ENCODE measurements around the gene ATL2.
"Not testable (repeated sequence)": the region's sequence is repeated elsewhere in the genome, so short reads cannot be mapped to it uniquely, and the experiment has no call there.

The ATL2 gene

DNA sequence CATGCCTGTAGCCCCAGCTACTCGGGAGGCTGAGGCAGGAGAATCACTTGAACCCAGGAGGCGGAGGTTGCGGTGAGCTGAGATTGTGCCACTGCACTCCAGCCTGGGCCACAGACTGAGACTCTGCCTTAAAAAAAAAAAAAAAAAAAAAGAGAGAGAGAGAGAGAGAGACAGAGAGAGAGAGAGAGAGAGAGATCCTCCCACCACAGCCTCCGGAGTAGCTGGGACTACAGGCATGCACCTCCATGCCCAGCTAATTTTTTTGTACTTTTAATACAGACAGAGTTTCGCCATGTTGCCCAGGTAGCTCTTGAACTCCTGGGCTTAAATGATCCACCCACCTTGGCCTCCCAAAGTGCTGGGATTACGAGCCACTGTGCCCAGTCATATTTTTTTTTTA, 119.4 kb downstream of the ATL2 start:
- H3K9ac ChIP-seq (ENCODE audit: low read length in 5 of 5); H3K4me3 ChIP-seq (ENCODE audit: low read depth in 1 of 5, low read length in 5 of 5); H3K36me3 ChIP-seq (ENCODE audit: control insufficient read depth in 5 of 5, insufficient read depth in 5 of 5, low read length in 5 of 5): not testable (repeated sequence)

GRCh38 chr2:38256610-38257009, 120.5 kb downstream of the ATL2 start:
- Histone ChIP-seq H3K36me3 (ENCODE audit: control insufficient read depth in 5 of 5, insufficient read depth in 5 of 5, low read length in 5 of 5) (no peaks in the 10 kb centered on the region), H3K4me3 (ENCODE audit: low read depth in 1 of 5, low read length in 5 of 5) (no peak overlapping the region), H3K9ac (ENCODE audit: low read length in 5 of 5) (no peak overlapping the region), H3K27me3 (ENCODE audit: control insufficient read depth in 5 of 5, insufficient read depth in 4 of 5, low read length in 5 of 5) (no peaks in the 10 kb centered on the region), H3K27ac (ENCODE audit: low read depth, low read length) (no peak overlapping the region), H3K4me1 (ENCODE audit: control insufficient read depth in 5 of 5, insufficient read depth in 5 of 5, low read length in 5 of 5) (no peaks in the 10 kb centered on the region), H3K9me3 (ENCODE audit: control insufficient read depth in 5 of 5, low read length in 5 of 5) (no peaks in the 10 kb centered on the region)

More for the DNA sequence above, 119.4 kb downstream of the ATL2 start:
- H3K27ac ChIP-seq (ENCODE audit: low read depth, low read length); H3K27me3 ChIP-seq (ENCODE audit: control insufficient read depth in 5 of 5, insufficient read depth in 4 of 5, low read length in 5 of 5); H3K9me3 ChIP-seq (ENCODE audit: control insufficient read depth in 5 of 5, low read length in 5 of 5); H3K4me1 ChIP-seq (ENCODE audit: control insufficient read depth in 5 of 5, insufficient read depth in 5 of 5, low read length in 5 of 5): not testable (repeated sequence)

DNA sequence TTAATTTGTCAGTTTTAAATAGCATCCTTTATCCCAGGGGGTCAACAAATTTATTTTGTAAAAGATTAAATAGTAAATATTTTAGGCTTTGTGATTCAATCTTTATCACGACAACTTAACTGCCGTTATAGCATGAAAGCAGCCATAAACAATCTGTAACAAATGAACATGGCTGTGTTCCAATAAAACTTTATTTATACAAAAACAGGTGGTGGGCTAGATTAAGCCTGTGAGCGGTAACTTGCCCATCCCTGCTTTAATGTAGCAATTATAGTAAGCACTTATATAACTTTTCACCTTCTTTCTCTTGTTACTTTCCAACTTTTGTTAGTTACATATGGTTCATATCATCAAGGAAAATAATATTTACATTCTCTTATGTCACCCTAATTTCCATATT, 121.9 kb downstream of the ATL2 start:
- Histone ChIP-seq H3K27me3 (ENCODE audit: control insufficient read depth in 5 of 5, insufficient read depth in 4 of 5, low read length in 5 of 5) (no peaks in the 10 kb centered on the region), H3K27ac (ENCODE audit: low read depth, low read length) (no peak overlapping the region), H3K9me3 (ENCODE audit: control insufficient read depth in 5 of 5, low read length in 5 of 5) (no peaks in the 10 kb centered on the region), H3K4me3 (ENCODE audit: low read depth in 1 of 5, low read length in 5 of 5) (no peak overlapping the region), H3K9ac (ENCODE audit: low read length in 5 of 5) (no peak overlapping the region), H3K4me1 (ENCODE audit: control insufficient read depth in 5 of 5, insufficient read depth in 5 of 5, low read length in 5 of 5) (no peaks in the 10 kb centered on the region), H3K36me3 (ENCODE audit: control insufficient read depth in 5 of 5, insufficient read depth in 5 of 5, low read length in 5 of 5) (no peaks in the 10 kb centered on the region)

DNA sequence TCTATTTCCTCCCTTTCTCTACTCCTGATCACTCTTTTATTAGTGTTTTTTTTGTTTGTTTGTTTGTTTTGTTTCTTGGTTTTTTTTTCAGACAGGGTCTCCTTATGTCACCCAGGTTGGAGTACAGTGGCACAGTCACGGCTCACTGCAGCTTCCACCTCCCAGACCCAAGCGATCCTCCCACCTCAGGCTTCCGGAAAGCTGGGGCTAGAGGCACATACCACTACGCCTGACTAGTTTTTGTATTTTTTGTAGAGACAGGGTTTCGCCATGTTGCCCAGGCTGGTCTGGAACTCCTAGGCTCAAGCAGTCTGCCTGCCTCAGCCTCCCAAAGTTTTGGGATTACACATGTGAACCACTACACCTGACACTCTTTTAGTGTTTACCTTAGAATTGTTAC, 122.3 kb downstream of the ATL2 start:
- Histone ChIP-seq H3K27me3 (ENCODE audit: control insufficient read depth in 5 of 5, insufficient read depth in 4 of 5, low read length in 5 of 5) (no peaks in the 10 kb centered on the region), H3K4me3 (ENCODE audit: low read depth in 1 of 5, low read length in 5 of 5) (no peak overlapping the region), H3K36me3 (ENCODE audit: control insufficient read depth in 5 of 5, insufficient read depth in 5 of 5, low read length in 5 of 5) (no peaks in the 10 kb centered on the region), H3K9ac (ENCODE audit: low read length in 5 of 5) (no peak overlapping the region), H3K9me3 (ENCODE audit: control insufficient read depth in 5 of 5, low read length in 5 of 5) (no peaks in the 10 kb centered on the region), H3K27ac (ENCODE audit: low read depth, low read length) (no peak overlapping the region), H3K4me1 (ENCODE audit: control insufficient read depth in 5 of 5, insufficient read depth in 5 of 5, low read length in 5 of 5) (no peaks in the 10 kb centered on the region)

- H3K36me3 ChIP-seq (ENCODE audit: control insufficient read depth in 5 of 5, insufficient read depth in 5 of 5, low read length in 5 of 5) = no peaks in the 10 kb centered on the region
- no peak overlapping the region for H3K4me3 ChIP-seq (ENCODE audit: low read depth in 1 of 5, low read length in 5 of 5)
- no peaks in the 10 kb centered on the region for H3K9me3 ChIP-seq (ENCODE audit: control insufficient read depth in 5 of 5, low read length in 5 of 5)
These were observed 125.1 kb downstream of the ATL2 start for GRCh38 chr2:38251940-38252339.

DNA sequence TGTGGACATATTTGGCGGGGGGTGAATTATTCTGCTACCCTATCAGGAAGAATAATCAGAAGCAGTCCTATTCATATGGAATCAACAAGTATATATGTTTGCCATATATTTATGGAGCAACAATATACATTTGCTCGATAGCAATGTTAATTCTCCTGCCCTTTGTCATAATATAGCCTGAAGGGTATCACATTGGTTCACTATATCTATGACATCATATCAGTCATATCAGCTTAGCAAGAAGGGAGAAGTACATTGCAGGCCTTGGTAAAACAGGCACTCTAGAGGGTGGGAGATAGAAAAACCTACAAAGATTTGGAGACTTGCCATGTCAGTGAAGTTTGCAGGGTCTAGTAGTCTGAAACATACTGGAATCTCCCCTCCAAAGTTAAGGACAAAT, 128.4 kb downstream of the ATL2 start:
- Histone ChIP-seq H3K27ac (ENCODE audit: low read depth, low read length) (no peak overlapping the region), H3K36me3 (ENCODE audit: control insufficient read depth in 5 of 5, insufficient read depth in 5 of 5, low read length in 5 of 5) (no peaks in the 10 kb centered on the region), H3K4me3 (ENCODE audit: low read depth in 1 of 5, low read length in 5 of 5) (no peak overlapping the region), H3K9ac (ENCODE audit: low read length in 5 of 5) (no peak overlapping the region), H3K9me3 (ENCODE audit: control insufficient read depth in 5 of 5, low read length in 5 of 5) (no peaks in the 10 kb centered on the region), H3K4me1 (ENCODE audit: control insufficient read depth in 5 of 5, insufficient read depth in 5 of 5, low read length in 5 of 5) (no peaks in the 10 kb centered on the region), H3K27me3 (ENCODE audit: control insufficient read depth in 5 of 5, insufficient read depth in 4 of 5, low read length in 5 of 5) (no peaks in the 10 kb centered on the region)

More at GRCh38 chr2:38251940-38252339, 125.1 kb downstream of the ATL2 start:
- Histone ChIP-seq H3K27ac (ENCODE audit: low read depth, low read length) (no peak overlapping the region), H3K4me1 (ENCODE audit: control insufficient read depth in 5 of 5, insufficient read depth in 5 of 5, low read length in 5 of 5) (no peaks in the 10 kb centered on the region), H3K9ac (ENCODE audit: low read length in 5 of 5) (no peak overlapping the region), H3K27me3 (ENCODE audit: control insufficient read depth in 5 of 5, insufficient read depth in 4 of 5, low read length in 5 of 5) (no peaks in the 10 kb centered on the region)

- Histone ChIP-seq H3K4me3 (ENCODE audit: low read depth in 1 of 5, low read length in 5 of 5) (no peak overlapping the region), H3K9ac (ENCODE audit: low read length in 5 of 5) (no peak overlapping the region)
These were observed 128.8 kb downstream of the ATL2 start for GRCh38 chr2:38248255-38248654.

DNA sequence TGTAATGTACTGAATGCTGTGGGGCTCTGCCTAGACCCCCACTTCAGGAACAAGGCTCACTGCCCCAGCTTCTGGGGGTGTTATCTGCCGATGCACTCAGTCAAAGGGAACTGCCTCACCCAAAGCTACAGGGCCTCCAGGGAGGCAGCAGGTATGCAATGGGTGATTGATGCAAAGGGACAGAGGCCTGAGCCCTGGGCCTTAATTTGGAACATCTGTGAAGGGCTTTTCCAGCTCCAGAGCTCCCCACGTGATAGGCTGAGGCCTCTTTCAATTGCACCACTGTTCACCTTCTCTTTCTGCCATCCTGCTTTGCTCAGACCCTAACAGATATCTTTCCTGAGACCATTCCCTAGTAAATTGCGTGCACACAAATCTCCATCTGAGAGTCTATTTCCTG, 131.0 kb downstream of the ATL2 start:
- no peak overlapping the region for H3K27ac ChIP-seq (ENCODE audit: low read depth, low read length)

More at GRCh38 chr2:38248255-38248654, 128.8 kb downstream of the ATL2 start:
- H3K27ac ChIP-seq (ENCODE audit: low read depth, low read length) = no peak overlapping the region
- no peaks in the 10 kb centered on the region for H3K36me3 ChIP-seq (ENCODE audit: control insufficient read depth in 5 of 5, insufficient read depth in 5 of 5, low read length in 5 of 5)
- no peaks in the 10 kb centered on the region for H3K9me3 ChIP-seq (ENCODE audit: control insufficient read depth in 5 of 5, low read length in 5 of 5)
- no peaks in the 10 kb centered on the region for H3K4me1 ChIP-seq (ENCODE audit: control insufficient read depth in 5 of 5, insufficient read depth in 5 of 5, low read length in 5 of 5)
- no peaks in the 10 kb centered on the region for H3K27me3 ChIP-seq (ENCODE audit: control insufficient read depth in 5 of 5, insufficient read depth in 4 of 5, low read length in 5 of 5)

DNA sequence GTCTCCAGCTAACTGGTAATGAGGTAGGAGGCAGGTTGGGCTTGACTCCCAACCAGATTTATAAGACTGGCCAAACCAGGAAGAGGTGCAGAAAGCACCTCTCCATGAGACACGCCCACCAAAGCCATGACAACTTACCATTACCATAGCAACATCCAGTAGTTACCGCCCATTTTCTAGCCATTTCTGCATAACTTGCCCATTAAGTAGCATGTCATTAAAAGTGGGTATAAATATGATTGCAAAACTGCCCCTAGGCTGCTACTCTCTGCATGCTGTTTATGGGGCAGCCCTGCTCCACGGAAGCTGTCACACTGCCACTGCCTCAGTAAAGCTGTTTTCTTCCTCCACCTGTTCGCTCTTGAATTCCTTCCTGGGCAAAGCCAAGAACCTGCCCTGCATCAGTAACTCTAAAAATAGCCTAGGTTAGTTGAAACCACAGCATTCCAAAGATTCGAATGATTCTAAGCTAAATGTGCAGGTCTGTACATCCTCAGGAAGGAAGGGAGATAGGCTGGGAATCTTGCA, 131.9 kb downstream of the ATL2 start:
- no peaks in the 10 kb centered on the region for H3K4me1 ChIP-seq (ENCODE audit: control insufficient read depth in 5 of 5, insufficient read depth in 5 of 5, low read length in 5 of 5)
- no peak overlapping the region for H3K9ac ChIP-seq (ENCODE audit: low read length in 5 of 5)
- no peaks in the 10 kb centered on the region for H3K9me3 ChIP-seq (ENCODE audit: control insufficient read depth in 5 of 5, low read length in 5 of 5)
- no peak overlapping the region for H3K4me3 ChIP-seq (ENCODE audit: low read depth in 1 of 5, low read length in 5 of 5)
- H3K27ac ChIP-seq (ENCODE audit: low read depth, low read length) = no peak overlapping the region
- H3K36me3 ChIP-seq (ENCODE audit: control insufficient read depth in 5 of 5, insufficient read depth in 5 of 5, low read length in 5 of 5) = no peaks in the 10 kb centered on the region
- no peaks in the 10 kb centered on the region for H3K27me3 ChIP-seq (ENCODE audit: control insufficient read depth in 5 of 5, insufficient read depth in 4 of 5, low read length in 5 of 5)

More for the DNA sequence above, 131.0 kb downstream of the ATL2 start:
- H3K9me3 ChIP-seq (ENCODE audit: control insufficient read depth in 5 of 5, low read length in 5 of 5) = no peaks in the 10 kb centered on the region
- H3K27me3 ChIP-seq (ENCODE audit: control insufficient read depth in 5 of 5, insufficient read depth in 4 of 5, low read length in 5 of 5) = no peaks in the 10 kb centered on the region
- H3K36me3 ChIP-seq (ENCODE audit: control insufficient read depth in 5 of 5, insufficient read depth in 5 of 5, low read length in 5 of 5) = no peaks in the 10 kb centered on the region
- no peak overlapping the region for H3K9ac ChIP-seq (ENCODE audit: low read length in 5 of 5)
- no peaks in the 10 kb centered on the region for H3K4me1 ChIP-seq (ENCODE audit: control insufficient read depth in 5 of 5, insufficient read depth in 5 of 5, low read length in 5 of 5)
- no peak overlapping the region for H3K4me3 ChIP-seq (ENCODE audit: low read depth in 1 of 5, low read length in 5 of 5)

DNA sequence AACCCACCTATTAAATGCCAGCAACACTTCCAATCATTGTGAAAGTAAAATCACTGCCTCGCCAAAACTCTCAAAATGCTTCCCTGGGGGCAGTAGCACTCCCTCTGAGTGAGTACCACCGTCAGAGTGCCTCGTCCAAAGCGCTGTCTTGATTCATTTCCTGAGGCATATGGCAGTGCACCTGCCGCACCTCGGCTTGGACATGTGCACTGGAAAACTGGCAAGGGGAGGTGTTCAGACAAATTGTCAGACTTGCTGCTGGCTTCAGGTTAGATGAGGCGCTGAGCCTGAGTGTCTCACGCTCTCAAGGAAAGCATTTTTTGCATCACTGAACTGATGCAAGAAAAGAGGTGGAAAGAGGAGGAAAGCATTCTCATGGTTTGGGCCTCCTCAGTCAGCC, 132.8 kb downstream of the ATL2 start:
- Histone ChIP-seq H3K4me1 (ENCODE audit: control insufficient read depth in 5 of 5, insufficient read depth in 5 of 5, low read length in 5 of 5) (no peaks in the 10 kb centered on the region), H3K9ac (ENCODE audit: low read length in 5 of 5) (no peak overlapping the region), H3K9me3 (ENCODE audit: control insufficient read depth in 5 of 5, low read length in 5 of 5) (no peaks in the 10 kb centered on the region), H3K36me3 (ENCODE audit: control insufficient read depth in 5 of 5, insufficient read depth in 5 of 5, low read length in 5 of 5) (no peaks in the 10 kb centered on the region), H3K4me3 (ENCODE audit: low read depth in 1 of 5, low read length in 5 of 5) (no peak overlapping the region), H3K27me3 (ENCODE audit: control insufficient read depth in 5 of 5, insufficient read depth in 4 of 5, low read length in 5 of 5) (no peaks in the 10 kb centered on the region), H3K27ac (ENCODE audit: low read depth, low read length) (no peak overlapping the region)

Data from subcutaneous abdominal adipose tissue (tissue), 5 donors.